K562 (cell line): ENCODE data around the gene YTHDF1. TPM values are rescaled to one million over a fixed set of nuclear protein-coding genes. Genes with fewer than 3 reads are reported as not detected.
A peak's percentile ranks its signal among the peaks of the same experiment; 100 is the strongest.

Experiments
- CREB5 ChIP-seq: fragments of 250-450 bp; sonication (Bioruptor Pico); IDR thresholded peaks from 2 replicates; pipeline ENCODE4 v1.5.0; 2020; ENCODE audit warnings: mild to moderate bottlenecking
- CTBP1 ChIP-seq: fragments of 450-650 bp; IDR thresholded peaks from 2 replicates; pipeline ENCODE4 v1.6.1; 2016; ENCODE audit warnings: borderline replicate concordance
- DPF2 ChIP-seq: fragments of 450-650 bp; IDR thresholded peaks from 2 replicates; pipeline ENCODE4 v1.6.1; 2016
- ESRRA ChIP-seq: fragments of 450-650 bp; IDR thresholded peaks from 2 replicates; pipeline ENCODE4 v1.6.1; 2014; ENCODE audit warnings: low read depth, mild to moderate bottlenecking, moderate library complexity, borderline replicate concordance
- HDAC8 ChIP-seq: fragments of 450-650 bp; IDR thresholded peaks from 2 replicates; pipeline ENCODE4 v1.6.1; 2016; ENCODE audit warnings: mild to moderate bottlenecking, missing genetic modification characterization, moderate library complexity, missing compliant biosample characterization
- JUND ChIP-seq, 2 experiments: IDR thresholded peaks; 2 replicates in 1 of 2; 3 replicates in 1 of 2; pipeline ENCODE4 v1.6.1; 2011; ENCODE audit warnings: borderline replicate concordance in 2 of 2, low read depth in 2 of 2, low read length in 2 of 2, improper control_type of control experiment in 1 of 2, missing biosample characterization in 1 of 2, missing genetic modification characterization in 1 of 2, missing genetic modification reagents in 1 of 2
- L3MBTL2 ChIP-seq: fragments of 450-650 bp; IDR thresholded peaks from 2 replicates; pipeline ENCODE4 v1.6.1; 2016; ENCODE audit warnings: mild to moderate bottlenecking, moderate library complexity
- NBN ChIP-seq: fragments of 450-650 bp; IDR thresholded peaks from 2 replicates; pipeline ENCODE4 v1.6.1; 2016; ENCODE audit warnings: low read depth, mild to moderate bottlenecking
- POLR2AphosphoS2 ChIP-seq: IDR thresholded peaks from 2 replicates; pipeline ENCODE4 v1.6.1; 2012; ENCODE audit warnings: low read length, improper control_type of control experiment
- YY1 ChIP-seq, 3 experiments: IDR thresholded peaks; 2 replicates each; pipeline ENCODE4 v1.6.1; 2011; ENCODE audit warnings: low read length in 2 of 3, mild to moderate bottlenecking in 2 of 3, moderate library complexity in 2 of 3, borderline replicate concordance in 1 of 3, control low read depth in 1 of 3, low read depth in 1 of 3; ENCODE audit not compliant: insufficient read depth in 3 of 3, insufficient replicate concordance in 2 of 3, control insufficient read depth in 1 of 3, insufficient read length in 1 of 3; ENCODE audit errors: extremely low read depth in 1 of 3
- ZNF197 ChIP-seq: fragments of 200-800 bp; sonication (Bioruptor generic); IDR thresholded peaks from 2 replicates; pipeline ENCODE4 v1.6.1; 2016; ENCODE audit warnings: low read depth, missing genetic modification characterization, missing compliant biosample characterization
- polyA plus RNA-seq, 8 experiments: library from polyadenylated mRNA; depleted of rRNA in 4 of 8; stranded (reverse) in 5 of 8; unstranded in 3 of 8; fragments of >200 nt; fragmentation: Nextera tagmentation in 2 of 8; fragmentation: Illumina TruSeq in 1 of 8; extraction: Ambion mirVana in 2 of 8; extraction: Trizol in 1 of 8; gene quantifications; 2 replicates each; pipeline versions ENCODE4 v1.2.1 to v1.2.3, GENCODE V29; 2011 to 2014; ENCODE audit warnings: inconsistent platforms in 1 of 8, missing spikeins in 1 of 8
- total RNA-seq, 7 experiments: library from RNA; depleted of rRNA in 6 of 7; stranded (reverse); fragments of >200 nt in 6 of 7; fragmentation: Illumina TruSeq in 2 of 7; extraction: Trizol in 2 of 7; gene quantifications; 2 replicates each; pipeline versions ENCODE4 v1.2.1 to v1.2.3, GENCODE V29; 2011 to 2021; ENCODE audit warnings: low replicate concordance in 1 of 7
- TF ChIP-seq, protein P1 (sequence below): fragments of 450-650 bp; formaldehyde crosslinking; IDR thresholded peaks from 2 replicates; pipeline ENCODE4 v1.4.0; 2022; ENCODE audit warnings: mild to moderate bottlenecking, moderate library complexity
- TF ChIP-seq, protein P2 (sequence below): IDR thresholded peaks from 3 replicates; pipeline ENCODE4 v1.6.1; 2011; ENCODE audit warnings: borderline replicate concordance, mild to moderate bottlenecking; ENCODE audit not compliant: insufficient read length, insufficient read depth
- TF ChIP-seq, protein P3 (sequence below): sonication (generic); formaldehyde crosslinking; IDR thresholded peaks from 2 replicates; pipeline ENCODE4 v1.8.1; 2023; ENCODE audit warnings: mild to moderate bottlenecking, missing genetic modification reagents

The YTHDF1 gene
- total and polyA plus RNA-seq, 9 of the 15 experiments (the other 6 are each of a cell fraction or from before 2014, with no cell fraction given), result 10.1 to 42.4 (median 27.8) TPM

DNA sequence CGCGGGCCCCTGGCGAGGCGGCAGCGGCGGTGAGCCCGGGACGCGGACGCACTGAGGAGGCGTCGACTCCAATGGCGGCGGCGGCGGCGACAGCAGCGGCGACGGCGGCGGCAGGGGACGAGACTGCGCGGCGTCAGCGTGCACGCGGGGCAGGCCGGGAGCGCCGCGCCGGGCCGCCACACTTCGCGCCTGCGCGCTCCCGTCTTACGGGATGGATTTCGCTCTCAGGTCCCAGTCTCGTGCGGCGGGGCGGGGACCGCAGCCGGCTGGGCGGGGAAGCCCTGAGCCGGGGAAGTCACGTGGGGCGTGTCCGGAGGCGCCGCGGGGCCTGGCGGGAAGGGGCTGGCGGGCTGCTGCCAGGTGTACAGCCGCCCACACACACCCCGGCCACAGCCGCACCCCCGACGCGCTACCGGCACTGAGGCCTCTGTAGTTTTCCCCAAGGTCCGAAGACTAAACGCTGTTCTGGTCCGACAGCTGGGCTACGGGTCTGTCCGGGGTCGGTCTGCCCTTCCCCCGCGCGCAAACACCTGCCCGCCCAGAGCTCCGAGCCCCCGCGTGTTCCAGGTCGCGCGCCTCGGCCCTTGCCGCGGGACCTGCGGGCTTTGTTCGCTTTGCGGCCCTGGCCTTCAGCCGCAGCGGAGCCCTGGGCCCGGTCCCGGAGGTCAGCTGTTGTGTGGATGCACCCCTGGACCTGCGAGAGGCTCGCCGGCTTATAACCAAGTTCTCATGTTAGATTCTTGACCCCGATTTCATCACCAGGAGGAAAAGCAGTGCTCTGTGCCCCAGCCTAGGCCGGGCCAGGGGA is at the start of gene YTHDF1 (continued):
- peak; percentile 52 to 92 (median 90) for TF ChIP-seq YY1 (IDR thresholded peaks at IDR 0.05; ENCODE audit: borderline replicate concordance in 1 of 3, control insufficient read depth in 1 of 3, extremely low read depth in 1 of 3, insufficient read depth in 3 of 3, insufficient read length in 1 of 3, insufficient replicate concordance in 2 of 3, low read depth in 1 of 3, low read length in 2 of 3)
- peak; percentile 38; the same call in 1 of the 2 replicates for TF ChIP-seq JUND (IDR thresholded peaks at IDR 0.05; ENCODE audit: borderline replicate concordance, low read depth, low read length)
- no peak; the same call in 2 of the 3 replicates for TF ChIP-seq JUND (tag; IDR thresholded peaks at IDR 0.05; ENCODE audit: borderline replicate concordance, low read depth, low read length)
- TF ChIP-seq ZNF197 (CRISPR knock-in tag), result 0 out of 2 replicates have a peak, but pooled peaks have one; percentile 51
- TF ChIP-seq, protein P1, sequence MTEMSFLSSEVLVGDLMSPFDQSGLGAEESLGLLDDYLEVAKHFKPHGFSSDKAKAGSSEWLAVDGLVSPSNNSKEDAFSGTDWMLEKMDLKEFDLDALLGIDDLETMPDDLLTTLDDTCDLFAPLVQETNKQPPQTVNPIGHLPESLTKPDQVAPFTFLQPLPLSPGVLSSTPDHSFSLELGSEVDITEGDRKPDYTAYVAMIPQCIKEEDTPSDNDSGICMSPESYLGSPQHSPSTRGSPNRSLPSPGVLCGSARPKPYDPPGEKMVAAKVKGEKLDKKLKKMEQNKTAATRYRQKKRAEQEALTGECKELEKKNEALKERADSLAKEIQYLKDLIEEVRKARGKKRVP (CRISPR knock-in tag), result peak; percentile 16; the same call in 1 of the 2 replicates
- peak; percentile 29; the same call in 1 of the 2 replicates for TF ChIP-seq DPF2
- TF ChIP-seq POLR2AphosphoS2, result no peak
- TF ChIP-seq CTBP1, result peak; percentile 82
- TF ChIP-seq CREB5, result no peak
- TF ChIP-seq HDAC8 (tag), result no peak
- TF ChIP-seq, protein P2, sequence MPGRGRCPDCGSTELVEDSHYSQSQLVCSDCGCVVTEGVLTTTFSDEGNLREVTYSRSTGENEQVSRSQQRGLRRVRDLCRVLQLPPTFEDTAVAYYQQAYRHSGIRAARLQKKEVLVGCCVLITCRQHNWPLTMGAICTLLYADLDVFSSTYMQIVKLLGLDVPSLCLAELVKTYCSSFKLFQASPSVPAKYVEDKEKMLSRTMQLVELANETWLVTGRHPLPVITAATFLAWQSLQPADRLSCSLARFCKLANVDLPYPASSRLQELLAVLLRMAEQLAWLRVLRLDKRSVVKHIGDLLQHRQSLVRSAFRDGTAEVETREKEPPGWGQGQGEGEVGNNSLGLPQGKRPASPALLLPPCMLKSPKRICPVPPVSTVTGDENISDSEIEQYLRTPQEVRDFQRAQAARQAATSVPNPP, result no peak
- TF ChIP-seq L3MBTL2, result peak; percentile 96
- TF ChIP-seq, protein P3, sequence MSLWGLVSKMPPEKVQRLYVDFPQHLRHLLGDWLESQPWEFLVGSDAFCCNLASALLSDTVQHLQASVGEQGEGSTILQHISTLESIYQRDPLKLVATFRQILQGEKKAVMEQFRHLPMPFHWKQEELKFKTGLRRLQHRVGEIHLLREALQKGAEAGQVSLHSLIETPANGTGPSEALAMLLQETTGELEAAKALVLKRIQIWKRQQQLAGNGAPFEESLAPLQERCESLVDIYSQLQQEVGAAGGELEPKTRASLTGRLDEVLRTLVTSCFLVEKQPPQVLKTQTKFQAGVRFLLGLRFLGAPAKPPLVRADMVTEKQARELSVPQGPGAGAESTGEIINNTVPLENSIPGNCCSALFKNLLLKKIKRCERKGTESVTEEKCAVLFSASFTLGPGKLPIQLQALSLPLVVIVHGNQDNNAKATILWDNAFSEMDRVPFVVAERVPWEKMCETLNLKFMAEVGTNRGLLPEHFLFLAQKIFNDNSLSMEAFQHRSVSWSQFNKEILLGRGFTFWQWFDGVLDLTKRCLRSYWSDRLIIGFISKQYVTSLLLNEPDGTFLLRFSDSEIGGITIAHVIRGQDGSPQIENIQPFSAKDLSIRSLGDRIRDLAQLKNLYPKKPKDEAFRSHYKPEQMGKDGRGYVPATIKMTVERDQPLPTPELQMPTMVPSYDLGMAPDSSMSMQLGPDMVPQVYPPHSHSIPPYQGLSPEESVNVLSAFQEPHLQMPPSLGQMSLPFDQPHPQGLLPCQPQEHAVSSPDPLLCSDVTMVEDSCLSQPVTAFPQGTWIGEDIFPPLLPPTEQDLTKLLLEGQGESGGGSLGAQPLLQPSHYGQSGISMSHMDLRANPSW (CRISPR knock-in tag), result no peak
- TF ChIP-seq NBN, result no peak
- TF ChIP-seq ESRRA, result peak; percentile 79; the same call in 1 of the 2 replicates
